H9 (cell line): Measurements from ENCODE around the gene GPR176. TPM values are rescaled to one million over a fixed set of nuclear protein-coding genes. Genes with fewer than 3 reads are reported as not detected.

Experiments used
- DNase-seq: peaks from one replicate; pipeline ENCODE4 v3.0.0-alpha.2; 2017
- H2AFZ ChIP-seq: one replicate; pipeline ENCODE4 v1.6.1; 2013; ENCODE audit warnings: mild to moderate bottlenecking, low read length, control low read depth, moderate library complexity
- H2AK5ac ChIP-seq: 2 replicates; pipeline ENCODE4 v1.6.1; 2013; ENCODE audit warnings: low read length, control low read depth, mixed read lengths; ENCODE audit not compliant: insufficient read length
- H2BK120ac ChIP-seq: one replicate; pipeline ENCODE4 v1.6.1; 2013; ENCODE audit warnings: low read depth, mild to moderate bottlenecking, low read length, control low read depth, inconsistent platforms; ENCODE audit not compliant: poor library complexity, severe bottlenecking
- H2BK12ac ChIP-seq: 2 replicates; pipeline ENCODE4 v1.6.1; 2013; ENCODE audit warnings: low read length, control low read depth, mixed read lengths, low read depth; ENCODE audit not compliant: insufficient read length
- H2BK15ac ChIP-seq: 2 replicates; pipeline ENCODE4 v1.6.1; 2013; ENCODE audit warnings: low read depth, low read length, control low read depth
- H2BK20ac ChIP-seq: one replicate; pipeline ENCODE4 v1.6.1; 2013; ENCODE audit warnings: low read depth, mild to moderate bottlenecking, low read length, control low read depth, inconsistent platforms; ENCODE audit not compliant: poor library complexity, severe bottlenecking
- H2BK5ac ChIP-seq: 2 replicates; pipeline ENCODE4 v1.6.1; 2013; ENCODE audit warnings: low read length, control low read depth, mixed read lengths; ENCODE audit not compliant: insufficient read length
- H3K14ac ChIP-seq: 2 replicates; pipeline ENCODE4 v1.6.1; 2013; ENCODE audit warnings: low read length, control low read depth; ENCODE audit not compliant: insufficient read depth
- H3K18ac ChIP-seq: 2 replicates; pipeline ENCODE4 v1.6.1; 2013; ENCODE audit warnings: low read depth, mild to moderate bottlenecking, mixed read lengths, low read length, control low read depth; ENCODE audit not compliant: insufficient read length
- H3K23ac ChIP-seq: 2 replicates; pipeline ENCODE4 v1.6.1; 2013; ENCODE audit warnings: low read length, control low read depth, mixed read lengths, low read depth; ENCODE audit not compliant: insufficient read length
- H3K23me2 ChIP-seq: 2 replicates; pipeline ENCODE4 v1.6.1; 2013; ENCODE audit warnings: low read depth, mild to moderate bottlenecking, mixed read lengths, low read length, control low read depth; ENCODE audit not compliant: insufficient read length, poor library complexity, severe bottlenecking
- H3K27ac ChIP-seq: 2 replicates; pipeline ENCODE4 v1.5.1; 2013; ENCODE audit warnings: low read length, control low read depth, mixed read lengths, low read depth; ENCODE audit not compliant: insufficient read length
- H3K27me3 ChIP-seq: 2 replicates; pipeline ENCODE4 v1.6.1; 2013; ENCODE audit warnings: low read length, control low read depth, inconsistent platforms; ENCODE audit not compliant: insufficient read depth
- H3K4ac ChIP-seq: 2 replicates; pipeline ENCODE4 v1.6.1; 2013; ENCODE audit warnings: low read depth, mild to moderate bottlenecking, control low read depth, inconsistent platforms, low read length, moderate library complexity
- H3K4me1 ChIP-seq: 2 replicates; pipeline ENCODE4 v1.6.1; 2013; ENCODE audit warnings: low read length, control low read depth, inconsistent platforms; ENCODE audit not compliant: insufficient read depth
- H3K4me2 ChIP-seq: 2 replicates; pipeline ENCODE4 v1.6.1; 2013; ENCODE audit warnings: low read length, control low read depth, mixed read lengths; ENCODE audit not compliant: insufficient read length, insufficient read depth
- H3K56ac ChIP-seq: 2 replicates; pipeline ENCODE4 v1.6.1; 2013; ENCODE audit warnings: low read depth, mild to moderate bottlenecking, mixed read lengths, low read length, control low read depth; ENCODE audit not compliant: insufficient read length
- H3K79me1 ChIP-seq: 2 replicates; pipeline ENCODE4 v1.6.1; 2013; ENCODE audit warnings: low read depth, mild to moderate bottlenecking, moderate library complexity, low read length, control low read depth, inconsistent platforms; ENCODE audit not compliant: insufficient read depth, poor library complexity, severe bottlenecking
- H3K79me2 ChIP-seq: 2 replicates; pipeline ENCODE4 v1.6.1; 2013; ENCODE audit warnings: low read length, control low read depth, inconsistent platforms; ENCODE audit not compliant: insufficient read depth
- H3K9ac ChIP-seq: 2 replicates; pipeline ENCODE4 v1.6.1; 2013; ENCODE audit warnings: low read length, control low read depth, mixed read lengths; ENCODE audit not compliant: insufficient read length; ENCODE audit errors: extremely low read depth
- H3K9me3 ChIP-seq: one replicate; pipeline ENCODE4 v1.6.1; 2013; ENCODE audit warnings: low read depth, low read length, inconsistent platforms; ENCODE audit not compliant: control insufficient read depth
- H3T11ph ChIP-seq: one replicate; pipeline ENCODE4 v1.6.1; 2013; ENCODE audit warnings: mild to moderate bottlenecking, low read length, control low read depth, inconsistent platforms
- H4K20me1 ChIP-seq: one replicate; pipeline ENCODE4 v1.6.1; 2013; ENCODE audit not compliant: control insufficient read depth, insufficient read length, insufficient read depth
- H4K5ac ChIP-seq: 2 replicates; pipeline ENCODE4 v1.6.1; 2013; ENCODE audit warnings: low read depth, mild to moderate bottlenecking, mixed read lengths, low read length, control low read depth; ENCODE audit not compliant: insufficient read length
- H4K8ac ChIP-seq: replicated peaks from 2 replicates; pipeline ENCODE4 v1.6.1; 2013; ENCODE audit warnings: low read length, control low read depth, mixed read lengths, low read depth; ENCODE audit not compliant: insufficient read length
- H4K91ac ChIP-seq: 2 replicates; pipeline ENCODE4 v1.6.1; 2013; ENCODE audit warnings: low read depth, mild to moderate bottlenecking, moderate library complexity, mixed read lengths, low read length, control low read depth; ENCODE audit not compliant: insufficient read length
- H3K27ac Mint-ChIP-seq, 3 experiments: 2 replicates in 2 of 3; 3 replicates in 1 of 3; pipeline ENCODE4 v1.8.0; 2020 to 2021; ENCODE audit warnings: mixed read lengths in 3 of 3, mild to moderate bottlenecking in 1 of 3, moderate library complexity in 1 of 3
- H3K27me3 Mint-ChIP-seq: 2 replicates; pipeline ENCODE4 v1.8.0; 2021; ENCODE audit warnings: low read depth, mild to moderate bottlenecking, moderate library complexity, mixed read lengths
- H3K36me3 Mint-ChIP-seq, 3 experiments: 2 replicates in 2 of 3; 3 replicates in 1 of 3; pipeline ENCODE4 v1.8.0; 2020 to 2021; ENCODE audit warnings: low read depth in 3 of 3, mixed read lengths in 3 of 3; ENCODE audit not compliant: insufficient read depth in 1 of 3
- H3K4me1 Mint-ChIP-seq, 2 experiments: 2 replicates each; pipeline ENCODE4 v1.8.0; 2020; ENCODE audit warnings: mixed read lengths in 2 of 2
- H3K4me3 Mint-ChIP-seq, 2 experiments: 2 replicates in 1 of 2; 3 replicates in 1 of 2; pipeline ENCODE4 v1.8.0; 2020 to 2021; ENCODE audit warnings: mild to moderate bottlenecking in 2 of 2, mixed read lengths in 2 of 2, moderate library complexity in 1 of 2
- H3K9me3 Mint-ChIP-seq, 2 experiments: 2 replicates in 1 of 2; 3 replicates in 1 of 2; pipeline ENCODE4 v1.8.0; 2020; ENCODE audit warnings: mild to moderate bottlenecking in 2 of 2, mixed read lengths in 2 of 2, moderate library complexity in 1 of 2
- WGBS: extraction: QIAGEN DNeasy Blood & Tissue Kit; methylation state at CpG from one replicate; pipeline ENCODE4 v1.1.7; 2013; ENCODE audit warnings: missing lambda C conversion rate, low lambda C conversion rate, mixed read lengths; ENCODE audit not compliant: insufficient read length; ENCODE audit errors: extremely low coverage; 5-methylcytosine and 5-hydroxymethylcytosine counted together
- total RNA-seq: library from RNA; stranded (reverse); gene quantifications from 2 replicates; pipeline ENCODE4 v1.2.1, GENCODE V29; 2021
- TF ChIP-seq, protein P1 (sequence below): fragments of 200-600 bp; sonication (generic); conservative IDR thresholded peaks from 3 replicates; pipeline ENCODE4 v1.8.0; 2021; ENCODE audit warnings: antibody characterized with exemption, mild to moderate bottlenecking

GPR176 gene
- total RNA-seq, 1 experiment from 2014 or later: 132 TPM

GRCh38 chr15:39797407-39797806 lies 122.7 kb downstream of the GPR176 start:
- Histone ChIP-seq H3K9me3 (no peaks in the 10 kb centered on the region), H2BK5ac (no peak overlapping the region), H2AFZ (no peak overlapping the region), H2BK20ac (no peak overlapping the region), H3K18ac (no peak overlapping the region), H4K20me1 (no peaks in the 10 kb centered on the region), H3K56ac (no peak overlapping the region), H2BK12ac (no peak overlapping the region), H3K79me1 (no peaks in the 10 kb centered on the region), H2BK15ac (no peak overlapping the region), H3K14ac (no peak overlapping the region), H4K8ac (no peak overlapping the region), H3T11ph (no peak overlapping the region), H3K23me2 (no peaks in the 10 kb centered on the region), H2BK120ac (no peak overlapping the region), H4K5ac (no peak overlapping the region), H3K23ac (no peak overlapping the region), H3K4ac (no peak overlapping the region), H3K9ac (no peak overlapping the region), H3K4me1 (no peaks in the 10 kb centered on the region), H3K79me2 (no peaks in the 10 kb centered on the region), H3K27ac (no peak overlapping the region), H4K91ac (no peak overlapping the region), H2AK5ac (no peak overlapping the region), H3K4me2 (no peak overlapping the region), H3K27me3 (no peaks in the 10 kb centered on the region)
- H3K36me3 Mint-ChIP-seq: peaks cover 26 to 42% (median 38%) of the 10 kb centered on the region in 3 experiments
- no peak overlapping the region for H3K4me3 Mint-ChIP-seq
- TF ChIP-seq, protein P1, sequence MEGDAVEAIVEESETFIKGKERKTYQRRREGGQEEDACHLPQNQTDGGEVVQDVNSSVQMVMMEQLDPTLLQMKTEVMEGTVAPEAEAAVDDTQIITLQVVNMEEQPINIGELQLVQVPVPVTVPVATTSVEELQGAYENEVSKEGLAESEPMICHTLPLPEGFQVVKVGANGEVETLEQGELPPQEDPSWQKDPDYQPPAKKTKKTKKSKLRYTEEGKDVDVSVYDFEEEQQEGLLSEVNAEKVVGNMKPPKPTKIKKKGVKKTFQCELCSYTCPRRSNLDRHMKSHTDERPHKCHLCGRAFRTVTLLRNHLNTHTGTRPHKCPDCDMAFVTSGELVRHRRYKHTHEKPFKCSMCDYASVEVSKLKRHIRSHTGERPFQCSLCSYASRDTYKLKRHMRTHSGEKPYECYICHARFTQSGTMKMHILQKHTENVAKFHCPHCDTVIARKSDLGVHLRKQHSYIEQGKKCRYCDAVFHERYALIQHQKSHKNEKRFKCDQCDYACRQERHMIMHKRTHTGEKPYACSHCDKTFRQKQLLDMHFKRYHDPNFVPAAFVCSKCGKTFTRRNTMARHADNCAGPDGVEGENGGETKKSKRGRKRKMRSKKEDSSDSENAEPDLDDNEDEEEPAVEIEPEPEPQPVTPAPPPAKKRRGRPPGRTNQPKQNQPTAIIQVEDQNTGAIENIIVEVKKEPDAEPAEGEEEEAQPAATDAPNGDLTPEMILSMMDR: no peak
- no peaks in the 10 kb centered on the region for H3K27me3 Mint-ChIP-seq
- WGBS: no CpG with 5 or more reads among the region's 6 CpGs
- peak overlapping the region in 1 of 3 experiments; percentile 45; a peak in 1 of 7 replicates for H3K27ac Mint-ChIP-seq
- no peaks in the 10 kb centered on the region for H3K9me3 Mint-ChIP-seq
- DNase-seq: no peak
- peaks cover 43% of the 10 kb centered on the region in 2 experiments for H3K4me1 Mint-ChIP-seq
